ENCODE measurements around the gene METAP1D. TPM values are rescaled to one million over a fixed set of nuclear protein-coding genes. Genes with fewer than 3 reads are reported as not detected.

METAP1D gene
- total and polyA plus RNA-seq, 9 donors, result 7.0 to 14.3 (median 10.9) TPM

DNA sequence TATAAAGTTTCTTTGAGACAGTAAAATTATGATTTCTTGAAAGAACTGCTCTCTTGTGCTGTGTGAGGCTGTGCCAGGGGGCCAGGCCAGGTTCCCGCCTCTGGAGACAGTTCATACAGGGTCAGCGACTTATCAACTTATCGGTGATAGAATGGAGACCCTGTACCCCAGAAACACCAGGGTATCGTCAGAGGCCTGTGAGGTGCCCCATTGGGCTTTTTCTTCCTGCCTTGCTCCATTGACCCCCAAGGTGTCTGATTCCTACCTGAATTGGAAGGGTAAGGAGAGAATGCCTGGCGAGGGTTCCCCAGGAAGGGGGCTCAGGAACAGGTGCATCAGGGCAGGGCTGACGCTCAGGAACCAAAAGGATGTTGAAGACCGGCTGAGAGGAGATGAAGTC is 89.9 kb downstream of the METAP1D start:
- Histone ChIP-seq H3K36me3 (no peaks in the 10 kb centered on the region), H3K4me3 (no peak overlapping the region), H3K27ac (no peak overlapping the region), H3K9me3 (no peaks in the 10 kb centered on the region), H3K27me3 (peaks cover 40% of the 10 kb centered on the region), H3K4me1 (ENCODE audit: insufficient read depth) (peaks cover 2% of the 10 kb centered on the region)
- TF ChIP-seq EP300 (IDR thresholded peaks at IDR 0.05) (no peak), POLR2A (IDR thresholded peaks at IDR 0.05) (no peak)
- TF ChIP-seq, protein P1, sequence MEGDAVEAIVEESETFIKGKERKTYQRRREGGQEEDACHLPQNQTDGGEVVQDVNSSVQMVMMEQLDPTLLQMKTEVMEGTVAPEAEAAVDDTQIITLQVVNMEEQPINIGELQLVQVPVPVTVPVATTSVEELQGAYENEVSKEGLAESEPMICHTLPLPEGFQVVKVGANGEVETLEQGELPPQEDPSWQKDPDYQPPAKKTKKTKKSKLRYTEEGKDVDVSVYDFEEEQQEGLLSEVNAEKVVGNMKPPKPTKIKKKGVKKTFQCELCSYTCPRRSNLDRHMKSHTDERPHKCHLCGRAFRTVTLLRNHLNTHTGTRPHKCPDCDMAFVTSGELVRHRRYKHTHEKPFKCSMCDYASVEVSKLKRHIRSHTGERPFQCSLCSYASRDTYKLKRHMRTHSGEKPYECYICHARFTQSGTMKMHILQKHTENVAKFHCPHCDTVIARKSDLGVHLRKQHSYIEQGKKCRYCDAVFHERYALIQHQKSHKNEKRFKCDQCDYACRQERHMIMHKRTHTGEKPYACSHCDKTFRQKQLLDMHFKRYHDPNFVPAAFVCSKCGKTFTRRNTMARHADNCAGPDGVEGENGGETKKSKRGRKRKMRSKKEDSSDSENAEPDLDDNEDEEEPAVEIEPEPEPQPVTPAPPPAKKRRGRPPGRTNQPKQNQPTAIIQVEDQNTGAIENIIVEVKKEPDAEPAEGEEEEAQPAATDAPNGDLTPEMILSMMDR (IDR thresholded peaks at IDR 0.05), result no peak
- no peak for DNase-seq
- intact Hi-C loops (cut with DNase I), result loop anchor here in 2 of 4 donors (10.0 kb wide), 2 partner anchors 165 to 395 kb away; partner anchors contain the start of gene HAT1 (in 2 of the 2)
- WGBS, 3 donors, result 25 to 28% (median 28%) methylated on average over 7 of the region's 7 CpGs

DNA sequence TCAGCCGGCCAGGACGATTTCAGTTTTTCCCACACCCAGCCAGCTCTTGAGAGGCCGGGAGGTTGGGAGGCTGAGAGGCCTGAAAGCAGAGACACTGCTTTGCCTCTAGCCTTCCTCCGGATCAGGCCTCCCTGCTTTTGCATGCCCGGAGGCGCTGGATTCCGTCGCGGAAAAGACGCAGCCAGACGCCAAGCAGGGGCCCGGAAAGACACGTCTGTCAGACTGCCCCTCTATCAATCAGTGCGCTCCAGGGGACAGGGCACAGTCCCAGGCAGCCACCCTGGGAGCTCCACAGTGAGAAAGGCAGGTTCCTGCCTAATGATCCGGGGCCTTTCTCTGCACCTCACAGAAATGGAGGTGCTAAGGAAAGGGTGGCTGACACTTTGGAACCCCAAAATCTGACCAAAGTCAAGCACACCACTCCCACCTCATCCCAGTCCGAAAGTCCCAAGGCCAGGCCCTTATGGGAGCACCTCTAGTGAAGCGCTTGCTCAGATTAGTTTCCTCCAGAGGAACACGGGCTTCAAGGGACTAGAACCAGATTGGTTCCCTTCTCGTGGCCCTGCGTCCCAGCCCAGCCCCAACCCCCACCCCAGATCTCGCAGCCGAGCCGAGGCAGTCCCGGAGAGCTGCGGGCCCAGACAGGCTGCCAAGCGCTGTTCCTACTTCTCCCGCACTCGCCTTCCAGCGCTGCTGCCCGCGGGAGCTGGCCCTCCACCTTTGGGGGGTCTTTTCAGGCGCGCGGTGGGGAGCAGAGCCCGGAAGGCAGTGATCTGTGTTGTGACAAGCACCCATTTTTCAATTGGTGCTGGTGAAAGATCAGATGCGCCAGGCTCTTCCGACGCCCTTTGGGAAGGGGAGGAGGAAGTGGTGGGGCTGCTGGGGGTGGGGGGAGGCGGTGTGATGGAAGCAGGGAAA is 90.5 kb downstream of the METAP1D start:
- Histone ChIP-seq H3K4me3 (no peak overlapping the region), H3K27me3 (peaks cover 37% of the 10 kb centered on the region), H3K27ac (no peak overlapping the region), H3K4me1 (ENCODE audit: insufficient read depth) (peaks cover 3% of the 10 kb centered on the region), H3K36me3 (no peaks in the 10 kb centered on the region), H3K9me3 (no peaks in the 10 kb centered on the region)
- no peak for DNase-seq
- WGBS, 3 donors, result 7 to 13% (median 11%) methylated on average over 38 to 39 of the region's 39 CpGs
- intact Hi-C loops (cut with DNase I), result loop anchor here in 1 of 4 donors (10.0 kb wide), 1 partner anchor 396 kb away; no protein-coding TSS in a partner anchor
- no peak for TF ChIP-seq POLR2A (IDR thresholded peaks at IDR 0.05)
- TF ChIP-seq, protein P1 (IDR thresholded peaks at IDR 0.05), result no peak

DNA sequence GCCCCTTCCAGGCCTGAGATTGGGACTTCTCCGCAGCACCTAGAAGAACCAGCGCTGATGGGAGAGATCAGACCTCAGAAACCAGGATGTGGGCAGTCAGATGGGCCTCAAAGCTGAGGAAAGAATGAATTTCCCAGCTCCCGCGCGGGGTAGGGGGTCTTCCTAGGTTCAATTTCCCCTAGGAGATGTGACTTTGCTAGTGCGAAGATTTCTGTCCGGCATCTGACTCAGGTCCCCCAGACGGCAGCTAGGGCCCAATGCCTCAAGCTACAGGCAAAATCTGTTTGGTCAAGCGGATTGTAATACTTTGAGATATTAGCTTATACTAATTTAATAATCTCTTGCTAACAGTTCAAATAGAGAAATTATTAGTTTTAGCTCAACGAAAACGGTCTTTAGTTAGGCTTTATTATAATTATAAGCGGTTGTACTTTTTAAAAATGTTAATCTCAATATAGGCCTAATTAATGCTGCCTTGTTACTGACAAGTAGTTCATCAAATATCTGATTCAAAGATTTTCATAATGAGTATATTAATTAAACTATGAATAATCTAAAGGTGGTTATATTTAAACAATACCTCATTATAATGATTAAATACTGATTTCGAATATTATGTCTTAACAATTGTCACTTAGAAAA is 91.4 kb downstream of the METAP1D start:
- no peak for DNase-seq
- WGBS, 3 donors, result 12 to 19% (median 13%) methylated on average over 13 of the region's 13 CpGs

More for the DNA sequence above, 91.4 kb downstream of the METAP1D start:
- intact Hi-C loops (cut with DNase I), result loop anchor here in 1 of 4 donors (10.0 kb wide), 1 partner anchor 396 kb away; no protein-coding TSS in a partner anchor
- Histone ChIP-seq H3K27me3 (peaks cover 36% of the 10 kb centered on the region), H3K9me3 (no peaks in the 10 kb centered on the region), H3K4me1 (ENCODE audit: insufficient read depth) (peaks cover 5% of the 10 kb centered on the region), H3K27ac (no peak overlapping the region), H3K36me3 (no peaks in the 10 kb centered on the region), H3K4me3 (no peak overlapping the region)
- no peak for TF ChIP-seq POLR2A (IDR thresholded peaks at IDR 0.05)
- TF ChIP-seq, protein P1 (IDR thresholded peaks at IDR 0.05), result no peak
- TF ChIP-seq EP300 (IDR thresholded peaks at IDR 0.05), result no peak
